ENCODE results near the gene MIER2.

Gene MIER2

DNA sequence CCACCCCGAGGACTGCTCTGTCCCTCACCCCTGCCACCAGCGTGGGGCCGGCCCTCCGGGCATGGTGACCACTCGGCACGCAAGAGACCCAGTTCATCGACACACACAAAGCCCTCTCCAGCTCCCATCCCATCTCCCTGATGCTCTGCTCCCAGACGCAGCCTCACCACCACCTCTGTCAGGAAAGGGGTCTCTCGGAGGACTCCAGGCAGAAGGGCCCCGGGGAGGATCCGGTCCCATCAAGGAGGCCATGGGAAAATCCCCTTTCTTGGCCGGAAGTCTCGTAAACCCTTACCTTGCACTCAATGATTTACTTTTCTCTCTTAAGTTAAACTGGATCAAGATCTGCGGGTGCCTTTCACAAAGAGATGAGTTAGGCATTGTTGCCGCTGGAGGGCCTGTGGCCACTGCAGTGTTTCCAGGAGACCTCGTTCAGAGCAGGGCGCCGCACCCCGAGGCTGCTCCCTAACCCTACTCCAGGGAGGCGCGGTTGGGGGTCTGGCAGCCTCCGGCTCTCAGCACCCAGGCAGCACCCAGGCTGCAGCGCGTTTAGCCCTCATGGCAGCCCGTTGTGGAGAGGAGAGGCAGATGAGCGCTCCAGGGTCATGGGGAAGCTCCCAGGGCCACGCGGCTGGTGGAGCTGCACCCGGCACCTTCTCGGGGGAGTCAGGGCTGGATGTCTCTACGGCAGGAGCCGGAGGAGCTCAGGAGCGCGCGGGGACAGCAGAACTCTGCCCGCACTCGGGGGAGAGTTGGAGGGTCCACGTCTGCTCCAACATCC is 33.4 kb upstream of the MIER2 start:
- TF ChIP-seq, protein P1, sequence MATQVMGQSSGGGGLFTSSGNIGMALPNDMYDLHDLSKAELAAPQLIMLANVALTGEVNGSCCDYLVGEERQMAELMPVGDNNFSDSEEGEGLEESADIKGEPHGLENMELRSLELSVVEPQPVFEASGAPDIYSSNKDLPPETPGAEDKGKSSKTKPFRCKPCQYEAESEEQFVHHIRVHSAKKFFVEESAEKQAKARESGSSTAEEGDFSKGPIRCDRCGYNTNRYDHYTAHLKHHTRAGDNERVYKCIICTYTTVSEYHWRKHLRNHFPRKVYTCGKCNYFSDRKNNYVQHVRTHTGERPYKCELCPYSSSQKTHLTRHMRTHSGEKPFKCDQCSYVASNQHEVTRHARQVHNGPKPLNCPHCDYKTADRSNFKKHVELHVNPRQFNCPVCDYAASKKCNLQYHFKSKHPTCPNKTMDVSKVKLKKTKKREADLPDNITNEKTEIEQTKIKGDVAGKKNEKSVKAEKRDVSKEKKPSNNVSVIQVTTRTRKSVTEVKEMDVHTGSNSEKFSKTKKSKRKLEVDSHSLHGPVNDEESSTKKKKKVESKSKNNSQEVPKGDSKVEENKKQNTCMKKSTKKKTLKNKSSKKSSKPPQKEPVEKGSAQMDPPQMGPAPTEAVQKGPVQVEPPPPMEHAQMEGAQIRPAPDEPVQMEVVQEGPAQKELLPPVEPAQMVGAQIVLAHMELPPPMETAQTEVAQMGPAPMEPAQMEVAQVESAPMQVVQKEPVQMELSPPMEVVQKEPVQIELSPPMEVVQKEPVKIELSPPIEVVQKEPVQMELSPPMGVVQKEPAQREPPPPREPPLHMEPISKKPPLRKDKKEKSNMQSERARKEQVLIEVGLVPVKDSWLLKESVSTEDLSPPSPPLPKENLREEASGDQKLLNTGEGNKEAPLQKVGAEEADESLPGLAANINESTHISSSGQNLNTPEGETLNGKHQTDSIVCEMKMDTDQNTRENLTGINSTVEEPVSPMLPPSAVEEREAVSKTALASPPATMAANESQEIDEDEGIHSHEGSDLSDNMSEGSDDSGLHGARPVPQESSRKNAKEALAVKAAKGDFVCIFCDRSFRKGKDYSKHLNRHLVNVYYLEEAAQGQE (IDR thresholded peaks at IDR 0.05; ENCODE audit: insufficient read depth in 1 of 2, low read depth in 2 of 2, low read length in 2 of 2) = no peak
- TF ChIP-seq POLR2AphosphoS5 (IDR thresholded peaks at IDR 0.05; ENCODE audit: low read depth, low read length) = no peak
- TF ChIP-seq SIN3A (IDR thresholded peaks at IDR 0.05; ENCODE audit: borderline replicate concordance, insufficient read depth, low read length) = no peak
- TF ChIP-seq FOXP2 (optimal IDR thresholded peaks at IDR 0.05; ENCODE audit: borderline replicate concordance, extremely low read depth, extremely low read length, insufficient read depth) = no peak
- TF ChIP-seq TAF1 (IDR thresholded peaks at IDR 0.05; ENCODE audit: borderline replicate concordance, insufficient read depth, low read length) = no peak

DNA sequence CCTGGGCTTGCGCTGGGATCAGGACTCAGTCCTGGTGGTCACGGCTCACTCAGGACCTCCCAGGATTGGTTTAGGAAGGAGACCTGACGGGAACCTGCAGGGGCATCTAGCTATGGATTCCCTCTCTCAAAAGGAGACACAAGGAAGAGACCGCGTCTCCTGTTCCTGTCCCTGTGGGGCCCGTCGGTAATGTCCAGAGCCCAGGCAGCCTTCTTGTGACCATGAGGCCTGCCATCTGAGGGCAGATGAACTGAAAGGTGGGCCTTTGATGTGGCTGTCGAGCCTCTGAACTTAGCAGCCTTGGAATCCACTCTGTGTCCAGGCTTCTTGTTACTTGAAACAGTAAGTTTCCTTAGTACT is 31.5 kb upstream of the MIER2 start:
- TF ChIP-seq SIN3A (IDR thresholded peaks at IDR 0.05; ENCODE audit: borderline replicate concordance, insufficient read depth, low read length) (no peak), FOXP2 (optimal IDR thresholded peaks at IDR 0.05; ENCODE audit: borderline replicate concordance, extremely low read depth, extremely low read length, insufficient read depth) (no peak), POLR2AphosphoS5 (IDR thresholded peaks at IDR 0.05; ENCODE audit: low read depth, low read length) (no peak), TAF1 (IDR thresholded peaks at IDR 0.05; ENCODE audit: borderline replicate concordance, insufficient read depth, low read length) (no peak)
- TF ChIP-seq, protein P1 (IDR thresholded peaks at IDR 0.05; ENCODE audit: insufficient read depth in 1 of 2, low read depth in 2 of 2, low read length in 2 of 2) = no peak

DNA sequence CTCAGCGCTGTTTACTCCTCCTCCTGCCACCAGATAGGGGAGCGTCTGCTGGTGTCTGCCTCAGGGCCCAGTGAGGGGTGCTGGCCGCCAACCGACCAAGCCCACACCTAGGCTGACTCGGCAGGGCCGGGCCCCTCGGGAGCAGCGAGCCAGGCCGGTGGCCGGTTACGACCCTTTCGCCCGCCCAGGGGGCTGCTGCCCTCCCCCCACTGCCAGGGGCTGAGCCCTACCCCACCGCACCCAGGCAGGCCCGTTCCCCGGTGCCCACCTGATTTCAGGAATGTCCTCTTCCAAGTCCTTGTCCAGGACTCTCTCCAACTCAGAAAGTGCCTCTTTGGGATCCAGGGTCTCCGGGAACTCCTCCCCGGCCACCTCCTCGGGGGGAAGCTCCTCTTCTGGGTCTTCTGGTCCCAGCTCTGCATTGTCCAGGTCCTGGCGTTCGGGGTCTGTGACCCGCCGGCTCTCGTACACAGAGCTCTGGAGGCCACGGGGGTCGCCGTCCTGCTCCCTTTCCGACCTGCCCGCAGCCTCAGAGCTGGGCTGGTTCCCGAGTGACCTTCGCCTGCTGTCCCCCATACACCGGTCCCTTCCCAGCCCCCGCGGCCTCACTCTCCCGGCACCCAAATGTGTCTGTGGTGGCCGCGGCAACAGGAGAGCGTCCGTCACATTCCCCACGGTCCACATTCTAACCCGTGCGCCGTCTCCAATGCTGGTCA is 31.0 kb upstream of the MIER2 start:
- TF ChIP-seq POLR2AphosphoS5 (IDR thresholded peaks at IDR 0.05; ENCODE audit: low read depth, low read length) (no peak), TAF1 (IDR thresholded peaks at IDR 0.05; ENCODE audit: borderline replicate concordance, insufficient read depth, low read length) (no peak), FOXP2 (optimal IDR thresholded peaks at IDR 0.05; ENCODE audit: borderline replicate concordance, extremely low read depth, extremely low read length, insufficient read depth) (no peak), SIN3A (IDR thresholded peaks at IDR 0.05; ENCODE audit: borderline replicate concordance, insufficient read depth, low read length) (no peak)
- TF ChIP-seq, protein P1 (IDR thresholded peaks at IDR 0.05; ENCODE audit: insufficient read depth in 1 of 2, low read depth in 2 of 2, low read length in 2 of 2) = no peak

DNA sequence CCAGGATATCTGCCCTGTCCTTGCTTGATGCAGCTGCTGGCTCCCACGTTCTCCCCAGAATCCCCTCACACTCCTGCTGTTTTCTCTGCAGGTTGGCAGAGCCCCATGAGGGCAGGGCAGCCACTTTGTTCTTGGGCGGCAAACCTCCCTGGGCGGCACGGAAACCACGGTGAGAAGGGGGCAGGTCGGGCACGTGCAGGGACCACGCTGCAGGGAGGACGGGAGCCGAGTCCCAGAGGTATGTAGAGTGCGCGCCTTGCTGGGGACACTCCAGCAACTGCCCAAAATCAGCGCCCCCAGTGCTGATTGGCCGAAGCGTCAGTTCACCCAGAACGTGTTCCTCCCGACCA is 30.3 kb upstream of the MIER2 start:
- no peak for TF ChIP-seq POLR2AphosphoS5 (IDR thresholded peaks at IDR 0.05; ENCODE audit: low read depth, low read length)
- no peak for TF ChIP-seq SIN3A (IDR thresholded peaks at IDR 0.05; ENCODE audit: borderline replicate concordance, insufficient read depth, low read length)
- TF ChIP-seq, protein P1 (IDR thresholded peaks at IDR 0.05; ENCODE audit: insufficient read depth in 1 of 2, low read depth in 2 of 2, low read length in 2 of 2) = no peak
- no peak for TF ChIP-seq TAF1 (IDR thresholded peaks at IDR 0.05; ENCODE audit: borderline replicate concordance, insufficient read depth, low read length)
- TF ChIP-seq FOXP2 (optimal IDR thresholded peaks at IDR 0.05; ENCODE audit: borderline replicate concordance, extremely low read depth, extremely low read length, insufficient read depth) = no peak

All from PFSK-1 (cell line).